Ascending aorta (tissue), 2 donors: ENCODE results near the gene FAM3D. TPM values are rescaled to one million over a fixed set of nuclear protein-coding genes. Genes with fewer than 3 reads are reported as not detected.

Experiments used
- DNase-seq, 2 donors: peaks; one replicate each; pipeline ENCODE4 v3.0.0-alpha.2; 2019; ENCODE audit warnings: low spot score in 2 of 2
- H3K27ac ChIP-seq, 2 donors: fragments of 200-600 bp; sonication (generic); one replicate each; pipeline ENCODE4 v1.5.1; 2016 to 2017; ENCODE audit warnings: mild to moderate bottlenecking in 1 of 2
- H3K27me3 ChIP-seq: fragments of 200-600 bp; sonication (generic); one replicate; pipeline ENCODE4 v1.5.1; 2017
- H3K36me3 ChIP-seq, 2 donors: fragments of 200-600 bp; sonication (generic); one replicate each; pipeline ENCODE4 v1.5.1; 2016
- H3K4me1 ChIP-seq, 2 donors: fragments of 200-600 bp; sonication (generic); one replicate each; pipeline ENCODE4 v1.5.1; 2016 to 2017; ENCODE audit warnings: mild to moderate bottlenecking in 1 of 2
- H3K4me3 ChIP-seq, 2 donors: fragments of 200-600 bp; sonication (generic); one replicate each; pipeline ENCODE4 v1.5.1; 2016 to 2017; ENCODE audit warnings: mild to moderate bottlenecking in 1 of 2
- H3K9me3 ChIP-seq, 2 donors: fragments of 200-600 bp; sonication (generic); one replicate each; pipeline ENCODE4 v1.5.1; 2016
- intact Hi-C: fragments of 100-400 bp; cut with DNase I; formaldehyde crosslinking; loops from one replicate; pipeline ENCODE4 v1.15.1; 2023
- total RNA-seq: library from RNA; depleted of rRNA; stranded (reverse); fragments of >200 nt; gene quantifications from one replicate; pipeline ENCODE4 v1.1.0, GENCODE V29; 2016
- TF ChIP-seq, protein P1 (sequence below), 3 experiments: fragments of 200-600 bp in 2 of 3; fragments of 450-650 bp in 1 of 3; sonication (generic) in 2 of 3; IDR thresholded peaks; one replicate each; pipeline ENCODE4 v1.5.1; 2016 to 2019; ENCODE audit warnings: antibody characterized with exemption in 3 of 3, mild to moderate bottlenecking in 1 of 3, moderate library complexity in 1 of 3

The FAM3D gene
- total RNA-seq, 1 donor from 2014 or later = not detected

GRCh38 chr3:58647381-58648141 lies 19.0 kb downstream of the FAM3D start:
- intact Hi-C loops = no loop called here
- Histone ChIP-seq H3K4me1 (no peaks in the 10 kb centered on the region), H3K27ac (no peak overlapping the region), H3K9me3 (no peaks in the 10 kb centered on the region), H3K27me3 (no peaks in the 10 kb centered on the region), H3K4me3 (no peak overlapping the region), H3K36me3 (no peaks in the 10 kb centered on the region)
- TF ChIP-seq, protein P1, sequence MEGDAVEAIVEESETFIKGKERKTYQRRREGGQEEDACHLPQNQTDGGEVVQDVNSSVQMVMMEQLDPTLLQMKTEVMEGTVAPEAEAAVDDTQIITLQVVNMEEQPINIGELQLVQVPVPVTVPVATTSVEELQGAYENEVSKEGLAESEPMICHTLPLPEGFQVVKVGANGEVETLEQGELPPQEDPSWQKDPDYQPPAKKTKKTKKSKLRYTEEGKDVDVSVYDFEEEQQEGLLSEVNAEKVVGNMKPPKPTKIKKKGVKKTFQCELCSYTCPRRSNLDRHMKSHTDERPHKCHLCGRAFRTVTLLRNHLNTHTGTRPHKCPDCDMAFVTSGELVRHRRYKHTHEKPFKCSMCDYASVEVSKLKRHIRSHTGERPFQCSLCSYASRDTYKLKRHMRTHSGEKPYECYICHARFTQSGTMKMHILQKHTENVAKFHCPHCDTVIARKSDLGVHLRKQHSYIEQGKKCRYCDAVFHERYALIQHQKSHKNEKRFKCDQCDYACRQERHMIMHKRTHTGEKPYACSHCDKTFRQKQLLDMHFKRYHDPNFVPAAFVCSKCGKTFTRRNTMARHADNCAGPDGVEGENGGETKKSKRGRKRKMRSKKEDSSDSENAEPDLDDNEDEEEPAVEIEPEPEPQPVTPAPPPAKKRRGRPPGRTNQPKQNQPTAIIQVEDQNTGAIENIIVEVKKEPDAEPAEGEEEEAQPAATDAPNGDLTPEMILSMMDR (IDR thresholded peaks at IDR 0.05) = no peak
- no peak for DNase-seq

DNA sequence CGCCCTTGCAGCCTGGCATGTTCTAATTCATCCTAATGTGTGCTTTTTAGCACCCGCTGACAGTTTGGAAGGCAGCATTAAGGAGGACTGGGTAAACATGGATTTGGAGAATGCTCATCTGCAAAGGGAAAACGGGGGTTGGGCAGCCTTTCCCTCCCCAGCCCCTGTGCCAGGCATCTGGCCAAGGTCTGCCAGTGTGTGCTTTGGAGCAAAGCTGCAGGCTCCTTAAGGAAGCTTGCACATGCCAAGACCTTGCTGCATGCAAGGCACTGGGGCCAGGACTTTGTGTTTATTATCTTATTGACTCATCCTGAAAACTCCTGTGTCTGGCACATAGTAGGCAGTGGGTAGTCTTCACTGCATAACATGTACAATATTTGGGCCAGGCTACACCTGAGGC lies 20.1 kb downstream of the FAM3D start:
- H3K27ac ChIP-seq = no peak overlapping the region
- intact Hi-C loops = no loop called here
- H3K9me3 ChIP-seq = no peaks in the 10 kb centered on the region
- H3K4me1 ChIP-seq = no peaks in the 10 kb centered on the region
- no peaks in the 10 kb centered on the region for H3K36me3 ChIP-seq
- no peak overlapping the region for H3K4me3 ChIP-seq
- H3K27me3 ChIP-seq = no peaks in the 10 kb centered on the region
- no peak for DNase-seq
- TF ChIP-seq, protein P1 (IDR thresholded peaks at IDR 0.05) = no peak

GRCh38 chr3:58645726-58646125 lies 20.8 kb downstream of the FAM3D start:
- TF ChIP-seq, protein P1 (IDR thresholded peaks at IDR 0.05) = no peak
- Histone ChIP-seq H3K4me3 (no peak overlapping the region), H3K4me1 (no peaks in the 10 kb centered on the region), H3K27ac (no peak overlapping the region), H3K27me3 (no peaks in the 10 kb centered on the region), H3K9me3 (no peaks in the 10 kb centered on the region), H3K36me3 (no peaks in the 10 kb centered on the region)
- intact Hi-C loops = no loop called here
- no peak for DNase-seq

- DNase-seq = no peak
- H3K27ac ChIP-seq = no peak overlapping the region
- H3K4me3 ChIP-seq = no peak overlapping the region
- H3K4me1 ChIP-seq = no peaks in the 10 kb centered on the region
- TF ChIP-seq, protein P1 (IDR thresholded peaks at IDR 0.05) = no peak
- H3K27me3 ChIP-seq = no peaks in the 10 kb centered on the region
- no peaks in the 10 kb centered on the region for H3K9me3 ChIP-seq
- no peaks in the 10 kb centered on the region for H3K36me3 ChIP-seq
- intact Hi-C loops = no loop called here
Measured at GRCh38 chr3:58642846-58643245, 23.7 kb downstream of the FAM3D start.

DNA sequence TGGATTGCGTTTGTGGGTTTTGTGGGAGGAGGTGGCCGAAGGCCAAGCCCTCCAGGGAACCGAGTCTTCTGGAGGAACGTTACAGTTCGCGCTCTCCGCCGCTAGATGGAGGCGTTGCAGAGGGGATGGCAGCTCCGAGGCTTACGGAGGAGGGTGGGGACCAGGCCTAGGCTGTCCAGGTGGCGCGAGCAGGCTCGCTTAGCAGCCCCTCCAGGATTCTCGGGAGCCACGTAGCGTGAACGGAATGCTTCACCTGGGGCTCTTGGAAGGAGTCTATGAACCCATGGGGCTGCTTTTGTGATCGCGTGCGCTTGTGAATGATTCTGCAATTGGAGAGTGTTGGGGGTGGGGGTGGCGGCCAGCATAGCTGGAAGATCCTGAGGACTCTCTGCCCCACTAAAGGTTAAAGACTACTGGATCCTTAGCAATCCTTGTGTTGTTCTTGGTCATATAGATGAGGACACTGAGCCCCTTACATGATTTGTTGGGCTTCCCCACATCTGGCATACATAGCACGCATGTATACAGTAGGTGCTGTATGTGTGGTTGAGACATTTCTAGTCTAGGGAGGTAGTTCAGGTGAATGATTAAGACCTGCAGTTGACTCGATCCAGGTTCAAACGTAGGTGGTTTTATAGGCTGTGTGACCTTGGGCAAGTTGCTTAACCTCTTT lies 25.7 kb downstream of the FAM3D start:
- H3K4me1 ChIP-seq = no peaks in the 10 kb centered on the region
- no peak overlapping the region for H3K27ac ChIP-seq
- H3K4me3 ChIP-seq = no peak overlapping the region
- H3K36me3 ChIP-seq = no peaks in the 10 kb centered on the region
- H3K27me3 ChIP-seq = no peaks in the 10 kb centered on the region
- TF ChIP-seq, protein P1 (IDR thresholded peaks at IDR 0.05) = peak; percentile 35 to 73 (median 61)
- intact Hi-C loops = no loop called here
- DNase-seq = peak in 1 of 2 donors; percentile 67
- no peaks in the 10 kb centered on the region for H3K9me3 ChIP-seq
